Fibroblast of lung (primary cell): Measurements from ENCODE around the gene MT1G. TPM values are rescaled to one million over a fixed set of nuclear protein-coding genes. Genes with fewer than 3 reads are reported as not detected.

Source experiments
- DNase-seq, 2 donors: peaks; one replicate each; pipeline versions ENCODE4 v3.0.0 to v3.0.0-alpha.2; 2010; ENCODE audit warnings: low read depth in 2 of 2
- H2AFZ ChIP-seq: 2 replicates; pipeline ENCODE4 v1.5.1; 2012; ENCODE audit warnings: low read length, control low read depth, inconsistent platforms
- H3K27ac ChIP-seq: 2 replicates; pipeline ENCODE4 v1.5.1; 2011; ENCODE audit warnings: low read length, control low read depth; ENCODE audit not compliant: insufficient read depth
- H3K27me3 ChIP-seq: 2 replicates; pipeline ENCODE4 v1.5.1; 2011; ENCODE audit warnings: mild to moderate bottlenecking, low read length; ENCODE audit not compliant: control insufficient read depth, insufficient read depth
- H3K36me3 ChIP-seq: 2 replicates; pipeline ENCODE4 v1.5.1; 2011; ENCODE audit warnings: low read length; ENCODE audit not compliant: control insufficient read depth, insufficient read depth
- H3K4me1 ChIP-seq: 2 replicates; pipeline ENCODE4 v1.5.1; 2011; ENCODE audit warnings: low read length; ENCODE audit not compliant: control insufficient read depth, insufficient read depth; ENCODE audit errors: extremely low read depth
- H3K4me2 ChIP-seq: 2 replicates; pipeline ENCODE4 v1.5.1; 2011; ENCODE audit warnings: low read length, control low read depth; ENCODE audit not compliant: insufficient read depth; ENCODE audit errors: extremely low read depth
- H3K4me3 ChIP-seq, 4 experiments: fragments of 200-600 bp in 1 of 4; sonication (generic) in 1 of 4; replicated peaks in 1 of 4; 2 replicates each; pipeline ENCODE4 v1.5.1; 2011 to 2016; ENCODE audit warnings: low read length in 4 of 4, low read depth in 3 of 4, mild to moderate bottlenecking in 3 of 4, control low read depth in 2 of 4, inconsistent platforms in 1 of 4, mixed read lengths in 1 of 4; ENCODE audit not compliant: insufficient read depth in 1 of 4; ENCODE audit errors: control extremely low read depth in 1 of 4
- H3K79me2 ChIP-seq: 2 replicates; pipeline ENCODE4 v1.5.1; 2012; ENCODE audit warnings: mild to moderate bottlenecking, low read length, inconsistent platforms; ENCODE audit not compliant: control insufficient read depth, insufficient read depth
- H3K9ac ChIP-seq: 2 replicates; pipeline ENCODE4 v1.5.1; 2011; ENCODE audit warnings: mild to moderate bottlenecking, low read length, control low read depth; ENCODE audit not compliant: insufficient read depth
- H3K9me3 ChIP-seq: 2 replicates; pipeline ENCODE4 v1.5.1; 2012; ENCODE audit warnings: low read depth, low read length; ENCODE audit not compliant: control insufficient read depth, insufficient read depth
- H4K20me1 ChIP-seq: 2 replicates; pipeline ENCODE4 v1.5.1; 2011; ENCODE audit warnings: low read length; ENCODE audit not compliant: control insufficient read depth, insufficient read depth; ENCODE audit errors: extremely low read depth
- CTCF ChIP-seq, 2 donors: IDR thresholded peaks in 1 of 2; conservative IDR thresholded peaks in 1 of 2; 1 replicate in 1 of 2; 2 replicates in 1 of 2; pipeline ENCODE4 v1.5.1; 2011 to 2012; ENCODE audit warnings: low read length in 2 of 2, control low read depth in 1 of 2, inconsistent platforms in 1 of 2, low read depth in 1 of 2, mild to moderate bottlenecking in 1 of 2
- EZH2 ChIP-seq: IDR thresholded peaks from 2 replicates; pipeline ENCODE4 v1.5.1; 2012; ENCODE audit warnings: low read length, control low read depth, mild to moderate bottlenecking; ENCODE audit errors: missing control alignments
- polyA plus RNA-seq, 2 donors: library from polyadenylated mRNA; depleted of rRNA in 1 of 2; stranded (reverse) in 1 of 2; unstranded in 1 of 2; fragments of >200 nt; gene quantifications; 2 replicates each; pipeline ENCODE4 v1.2.1, GENCODE V29; 2011 to 2012; ENCODE audit warnings: missing spikeins in 1 of 2
- total RNA-seq: library from RNA; depleted of rRNA; stranded (reverse); fragments of >200 nt; gene quantifications from 2 replicates; pipeline ENCODE4 v1.2.1, GENCODE V29; 2014

Gene MT1G
- total and polyA plus RNA-seq, 2 donors (not counting 1 experiment from before 2014, with no cell fraction given) = 5.7 to 11.6 TPM

GRCh38 chr16:56636616-56637413 is 31.1 kb downstream of the MT1G start:
- H4K20me1 ChIP-seq = no peaks in the 10 kb centered on the region
- no peak for DNase-seq
- no peaks in the 10 kb centered on the region for H3K9me3 ChIP-seq
- no peak overlapping the region for H3K4me3 ChIP-seq
- H3K27me3 ChIP-seq = peaks cover 5% of the 10 kb centered on the region
- H3K79me2 ChIP-seq = no peaks in the 10 kb centered on the region
- no peak overlapping the region for H3K4me2 ChIP-seq
- H3K36me3 ChIP-seq = no peaks in the 10 kb centered on the region
- no peak overlapping the region for H3K9ac ChIP-seq
- H2AFZ ChIP-seq = no peak overlapping the region
- peaks cover 2% of the 10 kb centered on the region for H3K4me1 ChIP-seq
- no peak for TF ChIP-seq CTCF (conservative IDR thresholded peaks at IDR 0.05 in 1 of 2, IDR thresholded peaks at IDR 0.05 in 1 of 2; ENCODE audit: low read depth in 1 of 2, low read length in 2 of 2)
- TF ChIP-seq EZH2 = no peak
- no peak overlapping the region for H3K27ac ChIP-seq

- H3K9ac ChIP-seq = no peak overlapping the region
- no peak overlapping the region for H3K4me2 ChIP-seq
- no peak overlapping the region for H2AFZ ChIP-seq
- peaks cover 2% of the 10 kb centered on the region for H3K4me1 ChIP-seq
- H3K27me3 ChIP-seq = peaks cover 5% of the 10 kb centered on the region
- no peaks in the 10 kb centered on the region for H3K9me3 ChIP-seq
- no peak overlapping the region for H3K4me3 ChIP-seq
- no peaks in the 10 kb centered on the region for H3K36me3 ChIP-seq
- no peaks in the 10 kb centered on the region for H3K79me2 ChIP-seq
- H3K27ac ChIP-seq = no peak overlapping the region
- DNase-seq = no peak
- no peak for TF ChIP-seq EZH2
- TF ChIP-seq CTCF (conservative IDR thresholded peaks at IDR 0.05 in 1 of 2, IDR thresholded peaks at IDR 0.05 in 1 of 2; ENCODE audit: low read depth in 1 of 2, low read length in 2 of 2) = no peak
- H4K20me1 ChIP-seq = no peaks in the 10 kb centered on the region
Observed at GRCh38 chr16:56635441-56635967, 32.4 kb downstream of the MT1G start.

GRCh38 chr16:56634715-56635440 is 33.0 kb downstream of the MT1G start:
- Histone ChIP-seq H3K4me3 (peak overlapping the region in 1 of 4 experiments; percentile 16), H3K27ac (no peak overlapping the region), H3K36me3 (no peaks in the 10 kb centered on the region), H3K9ac (no peak overlapping the region), H4K20me1 (no peaks in the 10 kb centered on the region), H3K9me3 (no peaks in the 10 kb centered on the region), H3K4me2 (peak overlapping the region; percentile 35), H3K27me3 (peaks cover 5% of the 10 kb centered on the region), H3K79me2 (no peaks in the 10 kb centered on the region), H2AFZ (no peak overlapping the region), H3K4me1 (peaks cover 2% of the 10 kb centered on the region)
- TF ChIP-seq EZH2 (no peak), CTCF (conservative IDR thresholded peaks at IDR 0.05 in 1 of 2, IDR thresholded peaks at IDR 0.05 in 1 of 2; ENCODE audit: low read depth in 1 of 2, low read length in 2 of 2) (no peak)
- DNase-seq = no peak
